ENCODE data around the gene DNAJC5. TPM values are rescaled to one million over a fixed set of nuclear protein-coding genes. Genes with fewer than 3 reads are reported as not detected.

Gene DNAJC5
- total RNA-seq, 1 experiment from 2014 or later = 28.5 TPM

- peaks cover 21% of the 10 kb centered on the region for H3K4me1 Mint-ChIP-seq
- peaks cover 8% of the 10 kb centered on the region for H3K36me3 Mint-ChIP-seq
- no peaks in the 10 kb centered on the region for H3K9me3 Mint-ChIP-seq
- H3K27me3 Mint-ChIP-seq (ENCODE audit: low read depth) = peaks cover 10% of the 10 kb centered on the region
- H3K4me3 Mint-ChIP-seq = peak overlapping the region; percentile 76
- H3K27ac Mint-ChIP-seq = no peak overlapping the region
- DNase-seq (ENCODE audit: low spot score) (peak; percentile 45), ATAC-seq (no peak)
- TF ChIP-seq SMAD3 (CRISPR knock-in tag; IDR thresholded peaks at IDR 0.05; ENCODE audit: borderline replicate concordance) (no peak), TP53 (CRISPR knock-in tag; IDR thresholded peaks at IDR 0.05) (0 out of 2 replicates have a peak, but pooled peaks have one; percentile 21)
- ChIA-PET CTCF (interaction anchor here (0.7 to 3.1 kb wide), 20 partner anchors 18 to 483 kb away, joined by 3 to 51 read pairs (median 12); partner anchors contain the start of genes C20orf204, DNAJC5, LKAAEAR1 and PTK6), POLR2A (interaction anchor here (1.3 kb wide), 1 partner anchor 22 kb away, joined by 4 read pairs; no protein-coding TSS in a partner anchor)
These were observed 84.3 kb downstream of the DNAJC5 start for GRCh38 chr20:63979229-63979556.

GRCh38 chr20:63979557-63980316 is 84.8 kb downstream of the DNAJC5 start, which contains the start of gene SAMD10:
SAMD10 (minus strand) TSS chr20:63979642; CDS start chr20:63979467, 175 bp downstream.
- CTCF ChIA-PET = interaction anchor here (0.6 to 3.1 kb wide), 48 partner anchors 8 to 483 kb away, joined by 3 to 51 read pairs (median 7); partner anchors contain the start of genes C20orf204, DNAJC5, HELZ2 and LKAAEAR1
- peak within 1 kb of the TSS; percentile 87 for H3K27ac Mint-ChIP-seq
- peak; percentile 53 for DNase-seq (ENCODE audit: low spot score)

GRCh38 chr20:63980317-63980805 is 85.4 kb downstream of the DNAJC5 start:
- Mint-ChIP-seq H3K4me1 (peaks cover 21% of the 10 kb centered on the region), H3K27me3 (ENCODE audit: low read depth) (peaks cover 10% of the 10 kb centered on the region), H3K27ac (peak overlapping the region; percentile 87), H3K36me3 (peaks cover 19% of the 10 kb centered on the region), H3K9me3 (no peaks in the 10 kb centered on the region), H3K4me3 (peak overlapping the region; percentile 94)
- DNase-seq (ENCODE audit: low spot score) (no peak), ATAC-seq (no peak)
- ChIA-PET CTCF (interaction anchor here (0.6 to 3.1 kb wide), 77 partner anchors 8 to 704 kb away, joined by 3 to 51 read pairs (median 5); partner anchors contain the start of genes ARFRP1, C20orf204, DNAJC5 and HELZ2), POLR2A (interaction anchor here (0.6 to 1.3 kb wide), 4 partner anchors 23 to 1914 kb away, joined by 3 to 4 read pairs (median 3); partner anchors contain the start of gene UCKL1)
- TF ChIP-seq NR1H2 (CRISPR knock-in tag; IDR thresholded peaks at IDR 0.05) (no peak), NR3C1 (CRISPR knock-in tag; conservative IDR thresholded peaks at IDR 0.05; ENCODE audit: low read depth) (no peak), NFYB (CRISPR knock-in tag; conservative IDR thresholded peaks at IDR 0.05; ENCODE audit: low read depth) (no peak), PREB (CRISPR knock-in tag; IDR thresholded peaks at IDR 0.05; ENCODE audit: borderline replicate concordance) (no peak), USF1 (CRISPR knock-in tag; IDR thresholded peaks at IDR 0.05) (no peak), ELF4 (CRISPR knock-in tag; IDR thresholded peaks at IDR 0.05; ENCODE audit: low read depth) (no peak), MXD4 (CRISPR knock-in tag; IDR thresholded peaks at IDR 0.05; ENCODE audit: borderline replicate concordance) (no peak), GRHL2 (CRISPR knock-in tag; IDR thresholded peaks at IDR 0.05; ENCODE audit: insufficient replicate concordance, severe bottlenecking) (no peak), EMX1 (CRISPR knock-in tag; IDR thresholded peaks at IDR 0.05) (no peak)

More at GRCh38 chr20:63979557-63980316, 84.8 kb downstream of the DNAJC5 start, which contains the start of gene SAMD10:
- peaks cover 10% of the 10 kb centered on the region for H3K27me3 Mint-ChIP-seq (ENCODE audit: low read depth)
- POLR2A ChIA-PET = interaction anchor here (1.3 kb wide), 1 partner anchor 22 kb away, joined by 4 read pairs; no protein-coding TSS in a partner anchor
- H3K9me3 Mint-ChIP-seq = no peaks in the 10 kb centered on the region
- peaks cover 13% of the 10 kb centered on the region for H3K36me3 Mint-ChIP-seq
- H3K4me1 Mint-ChIP-seq = peaks cover 21% of the 10 kb centered on the region
- TF ChIP-seq STAT6 (CRISPR knock-in tag; conservative IDR thresholded peaks at IDR 0.05; ENCODE audit: low read depth) (no peak), MAX (CRISPR knock-in tag; IDR thresholded peaks at IDR 0.05) (no peak), HMGXB4 (CRISPR knock-in tag; IDR thresholded peaks at IDR 0.05) (0 out of 2 replicates have a peak, but pooled peaks have one; percentile 28), JUN (CRISPR knock-in tag; IDR thresholded peaks at IDR 0.05) (no peak), ZNF671 (CRISPR knock-in tag; IDR thresholded peaks at IDR 0.05) (no peak), RELA (CRISPR knock-in tag; IDR thresholded peaks at IDR 0.05; ENCODE audit: borderline replicate concordance) (no peak), MYBL2 (CRISPR knock-in tag; IDR thresholded peaks at IDR 0.05) (no peak), GABPB1 (CRISPR knock-in tag; IDR thresholded peaks at IDR 0.05) (peak; percentile 15; the same call in 1 of the 2 replicates), TCF7 (CRISPR knock-in tag; IDR thresholded peaks at IDR 0.05; ENCODE audit: low read depth) (no peak), SMAD3 (CRISPR knock-in tag; IDR thresholded peaks at IDR 0.05; ENCODE audit: borderline replicate concordance) (no peak)
- peak; percentile 22 for ATAC-seq
- peak within 1 kb of the TSS; percentile 94 for H3K4me3 Mint-ChIP-seq
